ENCODE measurements around the gene GABRA6. TPM values are rescaled to one million over a fixed set of nuclear protein-coding genes. Genes with fewer than 3 reads are reported as not detected.

The GABRA6 gene
- total RNA-seq, 1 donor: not detected

DNA sequence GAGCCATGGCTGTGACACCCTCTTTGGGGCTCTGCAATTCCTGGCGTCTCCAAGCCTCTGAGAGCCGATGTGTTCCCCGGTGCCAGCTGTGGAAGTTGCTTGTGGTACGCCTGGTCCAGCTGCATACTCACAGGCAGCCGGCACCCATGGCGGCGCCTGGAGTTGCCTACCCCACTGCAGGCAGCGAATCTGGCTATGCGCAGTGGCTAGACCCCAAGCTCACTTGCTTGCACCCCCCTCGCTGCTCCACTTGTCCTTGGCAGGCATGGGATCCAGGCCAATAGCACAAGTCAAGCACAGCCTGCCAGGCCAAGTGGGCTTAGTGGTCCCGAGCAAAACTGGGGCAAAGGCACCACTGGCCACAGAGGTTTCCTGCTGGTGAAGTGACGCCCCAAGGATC, 24.7 kb upstream of the GABRA6 start:
- Histone ChIP-seq H3K4me1 (ENCODE audit: insufficient read depth, low read length) (no peaks in the 10 kb centered on the region), H3K79me2 (ENCODE audit: insufficient read depth, low read length) (no peaks in the 10 kb centered on the region), H4K20me1 (ENCODE audit: insufficient read depth, low read length) (no peaks in the 10 kb centered on the region), H3K27me3 (ENCODE audit: insufficient read depth, low read length) (no peaks in the 10 kb centered on the region), H3K4me3 (ENCODE audit: insufficient read depth, low read length) (no peak overlapping the region), H3K9me3 (ENCODE audit: low read depth, low read length) (peaks cover 1% of the 10 kb centered on the region), H3K4me2 (ENCODE audit: insufficient read depth, low read length) (no peak overlapping the region), H3K36me3 (ENCODE audit: insufficient read depth, low read length) (no peaks in the 10 kb centered on the region), H3K27ac (ENCODE audit: low read depth, low read length) (no peak overlapping the region), H2AFZ (ENCODE audit: low read length) (no peak overlapping the region)
- TF ChIP-seq, protein P1, sequence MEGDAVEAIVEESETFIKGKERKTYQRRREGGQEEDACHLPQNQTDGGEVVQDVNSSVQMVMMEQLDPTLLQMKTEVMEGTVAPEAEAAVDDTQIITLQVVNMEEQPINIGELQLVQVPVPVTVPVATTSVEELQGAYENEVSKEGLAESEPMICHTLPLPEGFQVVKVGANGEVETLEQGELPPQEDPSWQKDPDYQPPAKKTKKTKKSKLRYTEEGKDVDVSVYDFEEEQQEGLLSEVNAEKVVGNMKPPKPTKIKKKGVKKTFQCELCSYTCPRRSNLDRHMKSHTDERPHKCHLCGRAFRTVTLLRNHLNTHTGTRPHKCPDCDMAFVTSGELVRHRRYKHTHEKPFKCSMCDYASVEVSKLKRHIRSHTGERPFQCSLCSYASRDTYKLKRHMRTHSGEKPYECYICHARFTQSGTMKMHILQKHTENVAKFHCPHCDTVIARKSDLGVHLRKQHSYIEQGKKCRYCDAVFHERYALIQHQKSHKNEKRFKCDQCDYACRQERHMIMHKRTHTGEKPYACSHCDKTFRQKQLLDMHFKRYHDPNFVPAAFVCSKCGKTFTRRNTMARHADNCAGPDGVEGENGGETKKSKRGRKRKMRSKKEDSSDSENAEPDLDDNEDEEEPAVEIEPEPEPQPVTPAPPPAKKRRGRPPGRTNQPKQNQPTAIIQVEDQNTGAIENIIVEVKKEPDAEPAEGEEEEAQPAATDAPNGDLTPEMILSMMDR (IDR thresholded peaks at IDR 0.05; ENCODE audit: extremely low read depth, low read depth, low read length): no peak
- DNase-seq (ENCODE audit: insufficient read length, low spot score, missing footprints): no peak

- peaks cover 1% of the 10 kb centered on the region for H3K9me3 ChIP-seq (ENCODE audit: low read depth, low read length)
- no peak overlapping the region for H2AFZ ChIP-seq (ENCODE audit: low read length)
- DNase-seq (ENCODE audit: insufficient read length, low spot score, missing footprints): no peak
- no peaks in the 10 kb centered on the region for H3K4me1 ChIP-seq (ENCODE audit: insufficient read depth, low read length)
- TF ChIP-seq, protein P1 (IDR thresholded peaks at IDR 0.05; ENCODE audit: extremely low read depth, low read depth, low read length): no peak
- no peaks in the 10 kb centered on the region for H3K27me3 ChIP-seq (ENCODE audit: insufficient read depth, low read length)
- H4K20me1 ChIP-seq (ENCODE audit: insufficient read depth, low read length): no peaks in the 10 kb centered on the region
- no peak overlapping the region for H3K4me2 ChIP-seq (ENCODE audit: insufficient read depth, low read length)
- no peak overlapping the region for H3K4me3 ChIP-seq (ENCODE audit: insufficient read depth, low read length)
- H3K36me3 ChIP-seq (ENCODE audit: insufficient read depth, low read length): no peaks in the 10 kb centered on the region
- no peak overlapping the region for H3K27ac ChIP-seq (ENCODE audit: low read depth, low read length)
- no peaks in the 10 kb centered on the region for H3K79me2 ChIP-seq (ENCODE audit: insufficient read depth, low read length)
These were observed 22.1 kb upstream of the GABRA6 start for GRCh38 chr5:161663431-161663830.

DNA sequence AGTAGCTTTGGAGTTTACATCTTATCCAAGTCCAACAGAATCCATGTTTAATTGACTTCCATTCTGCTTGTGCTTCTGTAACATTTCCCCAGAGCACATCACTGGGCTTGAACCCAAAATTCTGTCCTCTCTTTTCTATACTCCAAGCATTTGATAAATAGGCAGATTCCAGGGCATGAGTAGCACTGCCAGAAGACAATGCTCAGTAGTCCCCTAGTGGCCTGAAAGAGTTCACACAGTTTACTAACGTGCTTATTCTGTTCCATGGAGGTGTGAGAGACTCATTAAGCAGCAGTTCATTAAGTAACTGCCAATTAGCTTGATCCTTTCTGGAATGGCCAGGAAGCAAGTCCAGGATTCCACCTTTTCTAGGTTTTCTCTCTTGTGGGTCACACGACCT, 9.4 kb upstream of the GABRA6 start:
- DNase-seq (ENCODE audit: insufficient read length, low spot score, missing footprints): no peak
- no peak overlapping the region for H3K27ac ChIP-seq (ENCODE audit: low read depth, low read length)
- no peaks in the 10 kb centered on the region for H3K4me1 ChIP-seq (ENCODE audit: insufficient read depth, low read length)
- no peak overlapping the region for H2AFZ ChIP-seq (ENCODE audit: low read length)
- no peaks in the 10 kb centered on the region for H3K36me3 ChIP-seq (ENCODE audit: insufficient read depth, low read length)
- TF ChIP-seq, protein P1 (IDR thresholded peaks at IDR 0.05; ENCODE audit: extremely low read depth, low read depth, low read length): no peak
- no peak overlapping the region for H3K4me2 ChIP-seq (ENCODE audit: insufficient read depth, low read length)
- H3K27me3 ChIP-seq (ENCODE audit: insufficient read depth, low read length): no peaks in the 10 kb centered on the region
- no peak overlapping the region for H3K4me3 ChIP-seq (ENCODE audit: insufficient read depth, low read length)
- no peaks in the 10 kb centered on the region for H3K9me3 ChIP-seq (ENCODE audit: low read depth, low read length)
- no peaks in the 10 kb centered on the region for H4K20me1 ChIP-seq (ENCODE audit: insufficient read depth, low read length)
- H3K79me2 ChIP-seq (ENCODE audit: insufficient read depth, low read length): no peaks in the 10 kb centered on the region

DNA sequence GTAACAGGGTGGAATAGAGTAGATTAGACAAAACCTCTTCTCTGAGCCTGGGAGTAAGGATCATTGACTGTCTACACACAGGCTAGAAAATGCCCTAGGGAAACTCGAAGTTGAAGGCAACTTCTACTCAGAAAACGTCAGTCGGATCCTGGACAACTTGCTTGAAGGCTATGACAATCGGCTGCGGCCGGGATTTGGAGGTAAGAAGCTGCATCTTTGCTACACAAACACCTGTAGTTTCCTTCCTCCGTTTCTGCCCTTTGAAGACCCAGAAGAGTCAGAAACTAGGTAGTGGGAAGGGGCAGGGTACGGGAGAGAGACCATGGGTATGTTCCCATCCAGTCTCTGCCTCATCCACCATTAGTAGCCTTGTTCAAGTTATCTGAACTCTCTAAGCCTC, 628 bp downstream of the GABRA6 start:
- no peaks in the 10 kb centered on the region for H3K27me3 ChIP-seq (ENCODE audit: insufficient read depth, low read length)
- H4K20me1 ChIP-seq (ENCODE audit: insufficient read depth, low read length): no peaks in the 10 kb centered on the region
- no peaks in the 10 kb centered on the region for H3K4me1 ChIP-seq (ENCODE audit: insufficient read depth, low read length)
- H3K4me3 ChIP-seq (ENCODE audit: insufficient read depth, low read length): no peak overlapping the region
- no peak for DNase-seq (ENCODE audit: insufficient read length, low spot score, missing footprints)
- peaks cover 2% of the 10 kb centered on the region for H3K9me3 ChIP-seq (ENCODE audit: low read depth, low read length)
- no peaks in the 10 kb centered on the region for H3K36me3 ChIP-seq (ENCODE audit: insufficient read depth, low read length)
- TF ChIP-seq, protein P1 (IDR thresholded peaks at IDR 0.05; ENCODE audit: extremely low read depth, low read depth, low read length): no peak
- no peaks in the 10 kb centered on the region for H3K79me2 ChIP-seq (ENCODE audit: insufficient read depth, low read length)
- no peak overlapping the region for H3K4me2 ChIP-seq (ENCODE audit: insufficient read depth, low read length)
- H2AFZ ChIP-seq (ENCODE audit: low read length): no peak overlapping the region
- H3K27ac ChIP-seq (ENCODE audit: low read depth, low read length): no peak overlapping the region
